Neural cell (in vitro differentiated cells): ENCODE results near the gene IGFBP7. TPM values are rescaled to one million over a fixed set of nuclear protein-coding genes. Genes with fewer than 3 reads are reported as not detected.

Source experiments
- H2AFZ ChIP-seq: fragments of 200-600, 300-800 bp; sonication (generic), shearing (Covaris generic); 2 replicates; pipeline ENCODE4 v1.6.0; 2014; ENCODE audit warnings: low read depth, mild to moderate bottlenecking, antibody characterized with exemption, low read length, moderate library complexity
- H3F3A ChIP-seq: fragments of 200-600 bp; shearing (Covaris generic); 2 replicates; pipeline ENCODE4 v1.6.1; 2016; ENCODE audit warnings: mild to moderate bottlenecking, moderate library complexity, mixed read lengths, antibody characterized with exemption, low read length; ENCODE audit not compliant: insufficient read depth, poor library complexity, severe bottlenecking
- H3K27ac ChIP-seq: fragments of 200-600, 300-800 bp; sonication (generic), shearing (Covaris generic); 2 replicates; pipeline ENCODE4 v1.5.1; 2014; ENCODE audit warnings: mild to moderate bottlenecking, low read length, moderate library complexity
- H3K27me3 ChIP-seq: fragments of 300-800, 200-600 bp; sonication (generic), shearing (Covaris generic); 2 replicates; pipeline ENCODE4 v1.6.0; 2014; ENCODE audit warnings: mild to moderate bottlenecking, low read depth, low read length, moderate library complexity; ENCODE audit not compliant: insufficient read depth
- H3K36me3 ChIP-seq: fragments of 300-800, 200-600 bp; sonication (generic), shearing (Covaris generic); 2 replicates; pipeline ENCODE4 v1.5.1; 2014; ENCODE audit warnings: mild to moderate bottlenecking, antibody characterized with exemption, low read length, moderate library complexity; ENCODE audit not compliant: insufficient read depth
- H3K4me2 ChIP-seq: fragments of 300-800, 200-600 bp; sonication (generic), shearing (Covaris generic); 2 replicates; pipeline ENCODE4 v1.6.0; 2014; ENCODE audit warnings: mild to moderate bottlenecking, low read length
- H3K4me3 ChIP-seq: fragments of 300-800, 200-600 bp; sonication (generic), shearing (Covaris generic); 2 replicates; pipeline ENCODE4 v1.5.1; 2014; ENCODE audit warnings: mild to moderate bottlenecking, low read length, moderate library complexity
- H3K79me2 ChIP-seq: fragments of 200-600 bp; shearing (Covaris generic); replicated peaks from 2 replicates; pipeline ENCODE4 v1.6.0; 2014; ENCODE audit warnings: mild to moderate bottlenecking, low read length, moderate library complexity; ENCODE audit not compliant: insufficient read depth
- H3K9ac ChIP-seq: fragments of 300-800, 200-600 bp; sonication (generic), shearing (Covaris generic); 2 replicates; pipeline ENCODE4 v1.6.1; 2016; ENCODE audit warnings: mild to moderate bottlenecking, low read length, mixed read lengths
- H3K9me2 ChIP-seq: fragments of 200-600 bp; shearing (Covaris generic); 2 replicates; pipeline ENCODE4 v1.6.1; 2016; ENCODE audit warnings: mild to moderate bottlenecking, low read length, mixed read lengths; ENCODE audit not compliant: insufficient read depth
- H3K9me3 ChIP-seq: fragments of 200-600, 300-800 bp; sonication (generic), shearing (Covaris generic); 2 replicates; pipeline ENCODE4 v1.6.1; 2016; ENCODE audit warnings: mild to moderate bottlenecking, mixed run types, low read length, moderate library complexity, mixed read lengths
- H4K20me1 ChIP-seq: fragments of 200-600 bp; shearing (Covaris generic); 2 replicates; pipeline ENCODE4 v1.6.1; 2016; ENCODE audit warnings: mild to moderate bottlenecking, mixed run types; ENCODE audit not compliant: insufficient read depth
- EP300 ChIP-seq: fragments of 450-650 bp; conservative IDR thresholded peaks from 2 replicates; pipeline ENCODE4 v1.6.1; 2014; ENCODE audit warnings: antibody characterized with exemption, mild to moderate bottlenecking, moderate library complexity; ENCODE audit not compliant: poor library complexity, severe bottlenecking
- EZH2 ChIP-seq: fragments of 200-600, 300-800 bp; shearing (Covaris generic), sonication (generic); IDR thresholded peaks from 2 replicates; pipeline ENCODE4 v1.6.1; 2014; ENCODE audit warnings: antibody characterized with exemption, low read length, borderline replicate concordance, mild to moderate bottlenecking; ENCODE audit not compliant: insufficient read depth, poor library complexity, severe bottlenecking
- MXI1 ChIP-seq: fragments of 450-650 bp; conservative IDR thresholded peaks from 2 replicates; pipeline ENCODE4 v1.6.1; 2014; ENCODE audit warnings: antibody characterized with exemption, mild to moderate bottlenecking; ENCODE audit not compliant: poor library complexity, severe bottlenecking
- POLR2AphosphoS5 ChIP-seq: IDR thresholded peaks from 2 replicates; pipeline ENCODE4 v1.6.1; 2012
- RAD21 ChIP-seq: fragments of 450-650 bp; conservative IDR thresholded peaks from 2 replicates; pipeline ENCODE4 v1.6.1; 2014; ENCODE audit warnings: antibody characterized with exemption, mild to moderate bottlenecking, moderate library complexity
- REST ChIP-seq: IDR thresholded peaks from 2 replicates; pipeline ENCODE4 v1.6.1; 2012; ENCODE audit warnings: borderline replicate concordance
- SMC3 ChIP-seq: fragments of 450-650 bp; conservative IDR thresholded peaks from 2 replicates; pipeline ENCODE4 v1.6.1; 2014; ENCODE audit warnings: antibody characterized with exemption, mild to moderate bottlenecking, moderate library complexity; ENCODE audit not compliant: poor library complexity
- TAF1 ChIP-seq: IDR thresholded peaks from 2 replicates; pipeline ENCODE4 v1.6.1; 2012; ENCODE audit warnings: low read depth
- polyA plus RNA-seq: library from polyadenylated mRNA; depleted of rRNA; stranded (reverse); fragments of >200 nt; gene quantifications from 2 replicates; pipeline ENCODE4 v1.2.3, GENCODE V29; 2014
- TF ChIP-seq, protein P1 (sequence below): fragments of 450-650 bp; IDR thresholded peaks from 2 replicates; pipeline ENCODE4 v1.5.1; 2014; ENCODE audit warnings: antibody characterized with exemption, mild to moderate bottlenecking, moderate library complexity; ENCODE audit not compliant: poor library complexity, severe bottlenecking

IGFBP7 gene
- polyA plus RNA-seq, 1 donor from 2014 or later = 0.33 TPM

- no peaks in the 10 kb centered on the region for H3K9me2 ChIP-seq
- H3F3A ChIP-seq = no peaks in the 10 kb centered on the region
- H4K20me1 ChIP-seq = no peaks in the 10 kb centered on the region
- no peak overlapping the region for H3K9ac ChIP-seq
- TF ChIP-seq REST = no peak
- TF ChIP-seq MXI1 = no peak
- no peak for TF ChIP-seq TAF1
- TF ChIP-seq EZH2 = no peak
- peak; percentile 40 for TF ChIP-seq SMC3
- TF ChIP-seq, protein P1, sequence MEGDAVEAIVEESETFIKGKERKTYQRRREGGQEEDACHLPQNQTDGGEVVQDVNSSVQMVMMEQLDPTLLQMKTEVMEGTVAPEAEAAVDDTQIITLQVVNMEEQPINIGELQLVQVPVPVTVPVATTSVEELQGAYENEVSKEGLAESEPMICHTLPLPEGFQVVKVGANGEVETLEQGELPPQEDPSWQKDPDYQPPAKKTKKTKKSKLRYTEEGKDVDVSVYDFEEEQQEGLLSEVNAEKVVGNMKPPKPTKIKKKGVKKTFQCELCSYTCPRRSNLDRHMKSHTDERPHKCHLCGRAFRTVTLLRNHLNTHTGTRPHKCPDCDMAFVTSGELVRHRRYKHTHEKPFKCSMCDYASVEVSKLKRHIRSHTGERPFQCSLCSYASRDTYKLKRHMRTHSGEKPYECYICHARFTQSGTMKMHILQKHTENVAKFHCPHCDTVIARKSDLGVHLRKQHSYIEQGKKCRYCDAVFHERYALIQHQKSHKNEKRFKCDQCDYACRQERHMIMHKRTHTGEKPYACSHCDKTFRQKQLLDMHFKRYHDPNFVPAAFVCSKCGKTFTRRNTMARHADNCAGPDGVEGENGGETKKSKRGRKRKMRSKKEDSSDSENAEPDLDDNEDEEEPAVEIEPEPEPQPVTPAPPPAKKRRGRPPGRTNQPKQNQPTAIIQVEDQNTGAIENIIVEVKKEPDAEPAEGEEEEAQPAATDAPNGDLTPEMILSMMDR = peak; percentile 66
- TF ChIP-seq RAD21 = peak; percentile 74
- H3K27me3 ChIP-seq = no peaks in the 10 kb centered on the region
- H3K27ac ChIP-seq = no peak overlapping the region
- H3K4me3 ChIP-seq = no peak overlapping the region
- H3K79me2 ChIP-seq = no peaks in the 10 kb centered on the region
- no peak overlapping the region for H3K4me2 ChIP-seq
- H3K9me3 ChIP-seq = no peaks in the 10 kb centered on the region
- H3K36me3 ChIP-seq = no peaks in the 10 kb centered on the region
- no peak overlapping the region for H2AFZ ChIP-seq
Observed at GRCh38 chr4:57037982-57038604, 72.1 kb downstream of the IGFBP7 start.

- Histone ChIP-seq H3K4me3 (no peak overlapping the region), H3K9ac (no peak overlapping the region), H3K36me3 (peaks cover 14% of the 10 kb centered on the region), H3K27ac (no peak overlapping the region), H3K27me3 (no peaks in the 10 kb centered on the region), H3K4me2 (no peak overlapping the region), H3F3A (no peaks in the 10 kb centered on the region), H3K9me2 (no peaks in the 10 kb centered on the region), H3K9me3 (no peaks in the 10 kb centered on the region), H2AFZ (no peak overlapping the region), H4K20me1 (no peaks in the 10 kb centered on the region), H3K79me2 (no peaks in the 10 kb centered on the region)
- TF ChIP-seq RAD21 (no peak), SMC3 (no peak), MXI1 (no peak), TAF1 (no peak), POLR2AphosphoS5 (no peak), EP300 (no peak), REST (no peak), EZH2 (no peak)
- TF ChIP-seq, protein P1 = no peak
Observed at GRCh38 chr4:57034520-57034919, 75.7 kb downstream of the IGFBP7 start.
